Measurements from ENCODE around the gene WASHC4.
"Not testable (repeated sequence)": the region's sequence is repeated elsewhere in the genome, so short reads cannot be mapped to it uniquely, and the experiment has no call there.

- not testable (repeated sequence) for TF ChIP-seq CHD2 (IDR thresholded peaks at IDR 0.05; ENCODE audit: low read length, partially characterized antibody); CTCF (IDR thresholded peaks at IDR 0.05); FOXM1 (IDR thresholded peaks at IDR 0.05; ENCODE audit: low read depth); YY1 (IDR thresholded peaks at IDR 0.05; ENCODE audit: low read depth); RCOR1 (IDR thresholded peaks at IDR 0.05; ENCODE audit: low read length); POLR2AphosphoS5 (IDR thresholded peaks at IDR 0.05; ENCODE audit: low read depth, low read length); TAF1 (IDR thresholded peaks at IDR 0.05; ENCODE audit: borderline replicate concordance, low read depth, low read length)
Observed at GRCh38 chr12:105095338-105095737, 12.2 kb upstream of the WASHC4 start.

Measured in SK-N-SH (cell line).